ENCODE results near the gene STH.

- no peak for TF ChIP-seq POLR2A (IDR thresholded peaks at IDR 0.05)
- TF ChIP-seq, protein P1, sequence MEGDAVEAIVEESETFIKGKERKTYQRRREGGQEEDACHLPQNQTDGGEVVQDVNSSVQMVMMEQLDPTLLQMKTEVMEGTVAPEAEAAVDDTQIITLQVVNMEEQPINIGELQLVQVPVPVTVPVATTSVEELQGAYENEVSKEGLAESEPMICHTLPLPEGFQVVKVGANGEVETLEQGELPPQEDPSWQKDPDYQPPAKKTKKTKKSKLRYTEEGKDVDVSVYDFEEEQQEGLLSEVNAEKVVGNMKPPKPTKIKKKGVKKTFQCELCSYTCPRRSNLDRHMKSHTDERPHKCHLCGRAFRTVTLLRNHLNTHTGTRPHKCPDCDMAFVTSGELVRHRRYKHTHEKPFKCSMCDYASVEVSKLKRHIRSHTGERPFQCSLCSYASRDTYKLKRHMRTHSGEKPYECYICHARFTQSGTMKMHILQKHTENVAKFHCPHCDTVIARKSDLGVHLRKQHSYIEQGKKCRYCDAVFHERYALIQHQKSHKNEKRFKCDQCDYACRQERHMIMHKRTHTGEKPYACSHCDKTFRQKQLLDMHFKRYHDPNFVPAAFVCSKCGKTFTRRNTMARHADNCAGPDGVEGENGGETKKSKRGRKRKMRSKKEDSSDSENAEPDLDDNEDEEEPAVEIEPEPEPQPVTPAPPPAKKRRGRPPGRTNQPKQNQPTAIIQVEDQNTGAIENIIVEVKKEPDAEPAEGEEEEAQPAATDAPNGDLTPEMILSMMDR (IDR thresholded peaks at IDR 0.05), result no peak
Measured at GRCh38 chr17:45960311-45960710, 38.7 kb upstream of the STH start.

Measured in prostate gland (tissue), 2 donors.